ENCODE results near the gene HOXA5.

DNA sequence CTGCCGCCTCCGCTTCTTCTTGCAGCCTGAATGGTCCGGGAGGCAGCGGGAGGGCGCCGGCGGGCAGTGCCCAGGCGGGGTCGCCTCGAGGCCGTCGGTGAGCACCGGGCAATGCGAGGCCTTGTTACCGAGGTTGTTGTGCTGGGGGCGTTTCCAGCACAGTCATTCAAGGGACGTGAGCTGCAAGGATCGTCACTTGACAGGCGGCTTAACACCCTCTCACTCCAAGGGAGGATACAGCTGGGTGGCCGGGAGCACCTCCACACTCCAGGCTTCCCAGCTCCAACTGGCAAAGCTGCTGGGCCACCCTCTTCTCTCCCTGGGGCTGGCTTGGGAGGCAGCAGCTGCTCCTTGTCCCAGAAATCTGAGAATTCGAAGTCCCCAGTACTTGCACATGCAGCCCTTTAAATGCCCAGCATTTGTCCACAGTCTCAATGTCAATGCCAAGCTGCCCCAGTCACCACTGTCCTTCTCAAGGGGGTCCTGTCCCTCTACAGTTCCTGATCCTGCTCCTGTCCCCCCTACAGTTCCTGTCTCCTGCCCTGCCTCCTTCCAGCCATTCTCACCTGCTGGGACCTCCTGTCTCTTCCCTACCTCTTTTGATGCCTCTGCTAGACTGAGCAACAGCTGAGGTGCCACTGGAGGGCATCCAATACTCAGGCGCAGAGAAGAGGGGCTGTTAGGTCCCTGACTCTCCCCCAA lies 46.0 kb upstream of the HOXA5 start:
- TF ChIP-seq POLR2A (IDR thresholded peaks at IDR 0.05; ENCODE audit: control extremely low read depth in 1 of 2, low read depth in 2 of 2, low read length in 2 of 2) = no peak
- no peak for TF ChIP-seq TEAD4 (IDR thresholded peaks at IDR 0.05; ENCODE audit: low read depth, low read length)
- TF ChIP-seq, protein P1, sequence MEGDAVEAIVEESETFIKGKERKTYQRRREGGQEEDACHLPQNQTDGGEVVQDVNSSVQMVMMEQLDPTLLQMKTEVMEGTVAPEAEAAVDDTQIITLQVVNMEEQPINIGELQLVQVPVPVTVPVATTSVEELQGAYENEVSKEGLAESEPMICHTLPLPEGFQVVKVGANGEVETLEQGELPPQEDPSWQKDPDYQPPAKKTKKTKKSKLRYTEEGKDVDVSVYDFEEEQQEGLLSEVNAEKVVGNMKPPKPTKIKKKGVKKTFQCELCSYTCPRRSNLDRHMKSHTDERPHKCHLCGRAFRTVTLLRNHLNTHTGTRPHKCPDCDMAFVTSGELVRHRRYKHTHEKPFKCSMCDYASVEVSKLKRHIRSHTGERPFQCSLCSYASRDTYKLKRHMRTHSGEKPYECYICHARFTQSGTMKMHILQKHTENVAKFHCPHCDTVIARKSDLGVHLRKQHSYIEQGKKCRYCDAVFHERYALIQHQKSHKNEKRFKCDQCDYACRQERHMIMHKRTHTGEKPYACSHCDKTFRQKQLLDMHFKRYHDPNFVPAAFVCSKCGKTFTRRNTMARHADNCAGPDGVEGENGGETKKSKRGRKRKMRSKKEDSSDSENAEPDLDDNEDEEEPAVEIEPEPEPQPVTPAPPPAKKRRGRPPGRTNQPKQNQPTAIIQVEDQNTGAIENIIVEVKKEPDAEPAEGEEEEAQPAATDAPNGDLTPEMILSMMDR (IDR thresholded peaks at IDR 0.05; ENCODE audit: control extremely low read depth in 1 of 3, insufficient read depth in 1 of 3, low read depth in 1 of 3, low read length in 3 of 3) = no peak
- no peak for TF ChIP-seq POLR2AphosphoS5 (IDR thresholded peaks at IDR 0.05; ENCODE audit: low read depth, low read length)
- TF ChIP-seq SP1 (IDR thresholded peaks at IDR 0.05; ENCODE audit: low read depth, low read length) = no peak
- TF ChIP-seq BACH1 (IDR thresholded peaks at IDR 0.05; ENCODE audit: low read length) = no peak
- no peak for TF ChIP-seq CHD1 (IDR thresholded peaks at IDR 0.05; ENCODE audit: low read depth, low read length)
- no peak for TF ChIP-seq CEBPB (IDR thresholded peaks at IDR 0.05; ENCODE audit: low read depth, low read length)
- TF ChIP-seq TCF12 (IDR thresholded peaks at IDR 0.05; ENCODE audit: low read depth, low read length) = no peak
- peak in 1 of 2 experiments; percentile 3; a peak in 1 of 4 replicates for TF ChIP-seq RAD21 (IDR thresholded peaks at IDR 0.05 in 1 of 2, conservative IDR thresholded peaks at IDR 0.05 in 1 of 2; ENCODE audit: low read depth in 2 of 2, low read length in 2 of 2)
- TF ChIP-seq, protein P2, sequence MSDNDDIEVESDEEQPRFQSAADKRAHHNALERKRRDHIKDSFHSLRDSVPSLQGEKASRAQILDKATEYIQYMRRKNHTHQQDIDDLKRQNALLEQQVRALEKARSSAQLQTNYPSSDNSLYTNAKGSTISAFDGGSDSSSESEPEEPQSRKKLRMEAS (IDR thresholded peaks at IDR 0.05) = no peak
- TF ChIP-seq RFX5 (IDR thresholded peaks at IDR 0.05; ENCODE audit: borderline replicate concordance, low read depth, low read length) = no peak
- no peak for TF ChIP-seq KDM4A (IDR thresholded peaks at IDR 0.05; ENCODE audit: low read depth, low read length, severe bottlenecking)
- no peak for TF ChIP-seq HDAC2 (IDR thresholded peaks at IDR 0.05; ENCODE audit: borderline replicate concordance in 1 of 2, low read depth in 2 of 2, low read length in 2 of 2)
